HepG2 (cell line): ENCODE results near the gene OTUD7B. TPM values are rescaled to one million over a fixed set of nuclear protein-coding genes. Genes with fewer than 3 reads are reported as not detected.
A peak's percentile ranks its signal among the peaks of the same experiment; 100 is the strongest.

ENCODE experiments used
- ATF1 ChIP-seq: IDR thresholded peaks from 2 replicates; pipeline ENCODE4 v1.6.1; 2016; ENCODE audit warnings: mild to moderate bottlenecking, control low read depth
- ETV5 ChIP-seq: IDR thresholded peaks from 2 replicates; pipeline ENCODE4 v1.6.1; 2018; ENCODE audit warnings: missing biosample characterization, missing genetic modification reagents, inconsistent platforms, borderline replicate concordance
- KDM6A ChIP-seq: IDR thresholded peaks from 2 replicates; pipeline ENCODE4 v1.6.1; 2016; ENCODE audit warnings: low read depth
- KLF9 ChIP-seq: IDR thresholded peaks from 2 replicates; pipeline ENCODE4 v1.6.1; 2016; ENCODE audit warnings: low read depth
- NCOA5 ChIP-seq: sonication (generic); formaldehyde crosslinking; IDR thresholded peaks from 2 replicates; pipeline ENCODE4 v1.4.0; 2020; ENCODE audit warnings: missing genetic modification reagents
- PLRG1 ChIP-seq: fragments of 450-650 bp; conservative IDR thresholded peaks from 2 replicates; pipeline ENCODE4 v1.6.1; 2016
- PTBP1 ChIP-seq: fragments of 200-400 bp; formaldehyde crosslinking; IDR thresholded peaks from 2 replicates; pipeline ENCODE4 v1.6.1; 2018; ENCODE audit warnings: low read length, low read depth; ENCODE audit not compliant: poor library complexity, severe bottlenecking
- RAD51 ChIP-seq: fragments of 450-650 bp; IDR thresholded peaks from 2 replicates; pipeline ENCODE4 v1.6.1; 2016; ENCODE audit warnings: borderline replicate concordance
- SALL2 ChIP-seq: sonication (generic); formaldehyde crosslinking; IDR thresholded peaks from 2 replicates; pipeline ENCODE4 v1.8.1; 2023; ENCODE audit warnings: mild to moderate bottlenecking, missing genetic modification reagents, inconsistent platforms
- SIX4 ChIP-seq: sonication (generic); formaldehyde crosslinking; IDR thresholded peaks from 2 replicates; pipeline ENCODE4 v1.4.0; 2020; ENCODE audit warnings: missing genetic modification reagents
- SMAD9 ChIP-seq: sonication (generic); formaldehyde crosslinking; IDR thresholded peaks from 2 replicates; pipeline ENCODE4 v1.5.1; 2020; ENCODE audit warnings: mild to moderate bottlenecking, missing genetic modification reagents
- SMYD3 ChIP-seq: sonication (generic); formaldehyde crosslinking; IDR thresholded peaks from 2 replicates; pipeline ENCODE4 v1.8.1; 2023; ENCODE audit warnings: mild to moderate bottlenecking, missing genetic modification reagents
- STAT5B ChIP-seq: sonication (generic); formaldehyde crosslinking; IDR thresholded peaks from 2 replicates; pipeline ENCODE4 v1.4.0; 2020; ENCODE audit warnings: missing genetic modification reagents
- TRIM24 ChIP-seq: sonication (generic); formaldehyde crosslinking; IDR thresholded peaks from 2 replicates; pipeline ENCODE4 v1.8.0; 2022; ENCODE audit warnings: mild to moderate bottlenecking, missing genetic modification reagents
- XRCC5 ChIP-seq: fragments of 200-400 bp; formaldehyde crosslinking; optimal IDR thresholded peaks from 2 replicates; pipeline ENCODE3; 2017; ENCODE audit warnings: mild to moderate bottlenecking, low read length
- ZBTB8A ChIP-seq: sonication (generic); formaldehyde crosslinking; IDR thresholded peaks from 2 replicates; pipeline ENCODE4 v1.4.0; 2020; ENCODE audit warnings: mild to moderate bottlenecking, low read depth, missing genetic modification reagents, borderline replicate concordance
- ZFP91 ChIP-seq: sonication (generic); formaldehyde crosslinking; IDR thresholded peaks from 2 replicates; pipeline ENCODE4 v1.9.0; 2022; ENCODE audit warnings: missing genetic modification reagents, mild to moderate bottlenecking, borderline replicate concordance
- ZNF484 ChIP-seq: sonication (generic); formaldehyde crosslinking; IDR thresholded peaks from 2 replicates; pipeline ENCODE4 v1.5.1; 2020; ENCODE audit warnings: mild to moderate bottlenecking, low read depth, missing genetic modification reagents, borderline replicate concordance
- ZNF746 ChIP-seq: sonication (generic); formaldehyde crosslinking; IDR thresholded peaks from 2 replicates; pipeline ENCODE4 v1.8.0; 2022; ENCODE audit warnings: mild to moderate bottlenecking, missing genetic modification reagents
- ZNF788 ChIP-seq: sonication (generic); formaldehyde crosslinking; IDR thresholded peaks from 2 replicates; pipeline ENCODE4 v1.5.0; 2020; ENCODE audit warnings: mild to moderate bottlenecking, missing genetic modification reagents, borderline replicate concordance
- polyA plus RNA-seq, 8 experiments: library from polyadenylated mRNA; depleted of rRNA in 3 of 8; stranded (reverse) in 7 of 8; unstranded in 1 of 8; fragments of >200 nt; fragmentation: Illumina TruSeq in 4 of 8; extraction: Trizol in 4 of 8; gene quantifications; 2 replicates each; pipeline versions ENCODE4 v1.2.1 to v1.2.3, GENCODE V29; 2011 to 2016; ENCODE audit warnings: low read depth in 4 of 8, missing spikeins in 1 of 8, mixed read lengths in 1 of 8; ENCODE audit not compliant: insufficient read depth in 1 of 8
- total RNA-seq, 5 experiments: library from RNA; depleted of rRNA; stranded (reverse); fragments of >200 nt; fragmentation: Illumina TruSeq; extraction: Trizol; gene quantifications; 2 replicates each; pipeline ENCODE4 v1.2.3, GENCODE V29; 2016; ENCODE audit warnings: low read depth in 1 of 5
- TF ChIP-seq, protein P1 (sequence below): sonication (generic); formaldehyde crosslinking; IDR thresholded peaks from 2 replicates; pipeline ENCODE4 v1.5.1; 2020; ENCODE audit warnings: mild to moderate bottlenecking, missing genetic modification reagents, moderate library complexity
- TF ChIP-seq, protein P2 (sequence below): sonication (generic); formaldehyde crosslinking; IDR thresholded peaks from 2 replicates; pipeline ENCODE4 v1.8.1; 2023; ENCODE audit warnings: mild to moderate bottlenecking, inconsistent platforms, moderate library complexity, missing genetic modification reagents, borderline replicate concordance
- TF ChIP-seq, protein P3 (sequence below): sonication (generic); formaldehyde crosslinking; IDR thresholded peaks from 2 replicates; pipeline ENCODE4 v1.4.0; 2020; ENCODE audit warnings: low read depth, missing genetic modification reagents

The OTUD7B gene
- total and polyA plus RNA-seq, 2 of the 13 experiments (the other 11 are each of a cell fraction or from before 2014, with no cell fraction given): 5.1 to 11.2 TPM

GRCh38 chr1:150010393-150011115, at the start of gene OTUD7B (continued):
- TF ChIP-seq, protein P1, sequence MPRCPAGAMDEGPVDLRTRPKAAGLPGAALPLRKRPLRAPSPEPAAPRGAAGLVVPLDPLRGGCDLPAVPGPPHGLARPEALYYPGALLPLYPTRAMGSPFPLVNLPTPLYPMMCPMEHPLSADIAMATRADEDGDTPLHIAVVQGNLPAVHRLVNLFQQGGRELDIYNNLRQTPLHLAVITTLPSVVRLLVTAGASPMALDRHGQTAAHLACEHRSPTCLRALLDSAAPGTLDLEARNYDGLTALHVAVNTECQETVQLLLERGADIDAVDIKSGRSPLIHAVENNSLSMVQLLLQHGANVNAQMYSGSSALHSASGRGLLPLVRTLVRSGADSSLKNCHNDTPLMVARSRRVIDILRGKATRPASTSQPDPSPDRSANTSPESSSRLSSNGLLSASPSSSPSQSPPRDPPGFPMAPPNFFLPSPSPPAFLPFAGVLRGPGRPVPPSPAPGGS: peak; percentile 79
- no peak for TF ChIP-seq TRIM24 (CRISPR knock-in tag)
- no peak for TF ChIP-seq SMYD3 (CRISPR knock-in tag)
- 0 out of 2 replicates have a peak, but pooled peaks have one; percentile 25 for TF ChIP-seq SIX4
- no peak for TF ChIP-seq RAD51
- peak; percentile 82; the same call in 1 of the 2 replicates for TF ChIP-seq ZNF788 (CRISPR knock-in tag)
- no peak for TF ChIP-seq PTBP1
- TF ChIP-seq ZFP91: peak; percentile 93
- TF ChIP-seq XRCC5: peak; percentile 97
- no peak; the same call in 1 of the 2 replicates for TF ChIP-seq SALL2 (CRISPR knock-in tag)
- no peak; the same call in 1 of the 2 replicates for TF ChIP-seq KLF9 (CRISPR knock-in tag)
- TF ChIP-seq SMAD9 (CRISPR knock-in tag): no peak
- TF ChIP-seq, protein P2, sequence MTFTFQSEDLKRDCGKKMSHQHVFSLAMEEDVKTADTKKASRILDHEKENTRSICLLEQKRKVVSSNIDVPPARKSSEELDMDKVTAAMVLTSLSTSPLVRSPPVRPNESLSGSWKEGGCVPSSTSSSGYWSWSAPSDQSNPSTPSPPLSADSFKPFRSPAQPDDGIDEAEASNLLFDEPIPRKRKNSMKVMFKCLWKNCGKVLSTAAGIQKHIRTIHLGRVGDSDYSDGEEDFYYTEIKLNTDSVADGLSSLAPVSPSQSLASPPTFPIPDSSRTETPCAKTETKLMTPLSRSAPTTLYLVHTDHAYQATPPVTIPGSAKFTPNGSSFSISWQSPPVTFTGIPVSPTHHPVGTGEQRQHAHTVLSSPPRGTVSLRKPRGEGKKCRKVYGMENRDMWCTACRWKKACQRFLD (CRISPR knock-in tag): no peak
- TF ChIP-seq PLRG1: no peak
- peak; percentile 69; the same call in 1 of the 2 replicates for TF ChIP-seq ZBTB8A (CRISPR knock-in tag)
- no peak for TF ChIP-seq KDM6A
- TF ChIP-seq ATF1 (CRISPR knock-in tag): no peak
- no peak for TF ChIP-seq NCOA5 (CRISPR knock-in tag)
- 0 out of 2 replicates have a peak, but pooled peaks have one; percentile 34 for TF ChIP-seq STAT5B
- TF ChIP-seq, protein P3, sequence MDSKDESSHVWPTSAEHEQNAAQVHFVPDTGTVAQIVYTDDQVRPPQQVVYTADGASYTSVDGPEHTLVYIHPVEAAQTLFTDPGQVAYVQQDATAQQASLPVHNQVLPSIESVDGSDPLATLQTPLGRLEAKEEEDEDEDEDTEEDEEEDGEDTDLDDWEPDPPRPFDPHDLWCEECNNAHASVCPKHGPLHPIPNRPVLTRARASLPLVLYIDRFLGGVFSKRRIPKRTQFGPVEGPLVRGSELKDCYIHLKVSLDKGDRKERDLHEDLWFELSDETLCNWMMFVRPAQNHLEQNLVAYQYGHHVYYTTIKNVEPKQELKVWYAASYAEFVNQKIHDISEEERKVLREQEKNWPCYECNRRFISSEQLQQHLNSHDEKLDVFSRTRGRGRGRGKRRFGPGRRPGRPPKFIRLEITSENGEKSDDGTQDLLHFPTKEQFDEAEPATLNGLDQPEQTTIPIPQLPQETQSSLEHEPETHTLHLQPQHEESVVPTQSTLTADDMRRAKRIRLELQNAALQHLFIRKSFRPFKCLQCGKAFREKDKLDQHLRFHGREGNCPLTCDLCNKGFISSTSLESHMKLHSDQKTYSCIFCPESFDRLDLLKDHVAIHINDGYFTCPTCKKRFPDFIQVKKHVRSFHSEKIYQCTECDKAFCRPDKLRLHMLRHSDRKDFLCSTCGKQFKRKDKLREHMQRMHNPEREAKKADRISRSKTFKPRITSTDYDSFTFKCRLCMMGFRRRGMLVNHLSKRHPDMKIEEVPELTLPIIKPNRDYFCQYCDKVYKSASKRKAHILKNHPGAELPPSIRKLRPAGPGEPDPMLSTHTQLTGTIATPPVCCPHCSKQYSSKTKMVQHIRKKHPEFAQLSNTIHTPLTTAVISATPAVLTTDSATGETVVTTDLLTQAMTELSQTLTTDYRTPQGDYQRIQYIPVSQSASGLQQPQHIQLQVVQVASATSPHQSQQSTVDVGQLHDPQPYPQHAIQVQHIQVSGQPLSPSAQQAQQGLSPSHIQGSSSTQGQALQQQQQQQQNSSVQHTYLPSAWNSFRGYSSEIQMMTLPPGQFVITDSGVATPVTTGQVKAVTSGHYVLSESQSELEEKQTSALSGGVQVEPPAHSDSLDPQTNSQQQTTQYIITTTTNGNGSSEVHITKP (CRISPR knock-in tag): peak; percentile 78
- TF ChIP-seq ZNF484 (CRISPR knock-in tag): no peak
- peak; percentile 90 for TF ChIP-seq ETV5 (CRISPR knock-in tag)
- peak; percentile 53; the same call in 1 of the 2 replicates for TF ChIP-seq ZNF746
